KMS-11 (cell line): Measurements from ENCODE around the gene KCNMB1.

Source experiments
- H2AFZ ChIP-seq: fragments of 200-600 bp; sonication (generic); 2 replicates; pipeline ENCODE4 v1.6.1; 2016; ENCODE audit warnings: antibody characterized with exemption, mixed run types, low read depth
- H3K27ac ChIP-seq: fragments of 200-600 bp; sonication (generic); 2 replicates; pipeline ENCODE4 v1.6.1; 2016; ENCODE audit warnings: mild to moderate bottlenecking, mixed run types
- H3K27me3 ChIP-seq: fragments of 200-600 bp; sonication (generic); 2 replicates; pipeline ENCODE4 v1.6.1; 2017; ENCODE audit warnings: mild to moderate bottlenecking, low read depth, mixed run types, moderate library complexity; ENCODE audit not compliant: insufficient read depth
- H3K36me3 ChIP-seq: fragments of 200-600 bp; sonication (generic); 2 replicates; pipeline ENCODE4 v1.6.1; 2017; ENCODE audit warnings: mild to moderate bottlenecking, mixed run types; ENCODE audit not compliant: insufficient read depth
- H3K4me1 ChIP-seq: fragments of 200-600 bp; sonication (generic); 2 replicates; pipeline ENCODE4 v1.6.1; 2016; ENCODE audit warnings: mild to moderate bottlenecking, low read depth, mixed run types; ENCODE audit not compliant: poor library complexity, severe bottlenecking
- H3K4me2 ChIP-seq: fragments of 200-600 bp; sonication (generic); 2 replicates; pipeline ENCODE4 v1.7.0; 2016; ENCODE audit warnings: mild to moderate bottlenecking, mixed run types
- H3K4me3 ChIP-seq: fragments of 200-600 bp; sonication (generic); IDR thresholded peaks from 2 replicates; pipeline ENCODE4 v1.6.1; 2017; ENCODE audit warnings: low read depth, low read length, mixed read lengths; ENCODE audit not compliant: insufficient read depth
- H3K79me2 ChIP-seq: fragments of 200-600 bp; sonication (generic); 2 replicates; pipeline ENCODE4 v1.6.1; 2016; ENCODE audit warnings: low read depth, mixed run types; ENCODE audit not compliant: insufficient read depth
- H3K9ac ChIP-seq: fragments of 200-600 bp; sonication (generic); 2 replicates; pipeline ENCODE4 v1.6.1; 2016; ENCODE audit warnings: mild to moderate bottlenecking, mixed run types
- H4K20me1 ChIP-seq: fragments of 200-600 bp; sonication (generic); 2 replicates; pipeline ENCODE4 v1.6.1; 2016; ENCODE audit warnings: mild to moderate bottlenecking, mixed run types; ENCODE audit not compliant: insufficient read depth
- TF ChIP-seq, protein P1 (sequence below): fragments of 200-600 bp; sonication (generic); conservative IDR thresholded peaks from 2 replicates; pipeline ENCODE4 v1.6.1; 2017; ENCODE audit warnings: low read depth, mild to moderate bottlenecking, antibody characterized with exemption, low read length, moderate library complexity, mixed read lengths

KCNMB1 gene

DNA sequence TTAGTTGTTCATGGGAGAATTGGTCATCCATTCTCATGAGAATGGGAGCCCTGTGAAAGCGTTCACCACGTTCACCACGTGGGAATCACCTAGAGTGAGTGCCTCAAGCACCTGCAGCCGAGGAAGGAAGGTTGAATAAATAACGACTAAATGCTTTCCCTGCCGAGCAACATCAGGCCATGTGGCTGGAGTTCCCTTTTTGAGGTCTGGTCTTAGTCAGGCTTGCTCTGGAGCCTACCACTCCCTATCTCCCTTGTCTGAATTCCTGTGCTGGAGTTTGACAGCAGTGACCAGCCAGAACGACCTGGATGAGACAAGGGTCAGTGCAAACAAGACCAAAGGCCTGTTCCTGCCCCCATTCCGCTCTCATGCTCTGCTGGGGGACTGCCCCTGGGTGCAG, 28.5 kb downstream of the KCNMB1 start:
- Histone ChIP-seq H4K20me1 (no peaks in the 10 kb centered on the region), H2AFZ (no peak overlapping the region), H3K79me2 (no peaks in the 10 kb centered on the region), H3K4me3 (no peak overlapping the region), H3K27ac (no peak overlapping the region), H3K9ac (no peak overlapping the region), H3K4me2 (no peak overlapping the region), H3K27me3 (no peaks in the 10 kb centered on the region), H3K36me3 (no peaks in the 10 kb centered on the region), H3K4me1 (no peaks in the 10 kb centered on the region)
- TF ChIP-seq, protein P1, sequence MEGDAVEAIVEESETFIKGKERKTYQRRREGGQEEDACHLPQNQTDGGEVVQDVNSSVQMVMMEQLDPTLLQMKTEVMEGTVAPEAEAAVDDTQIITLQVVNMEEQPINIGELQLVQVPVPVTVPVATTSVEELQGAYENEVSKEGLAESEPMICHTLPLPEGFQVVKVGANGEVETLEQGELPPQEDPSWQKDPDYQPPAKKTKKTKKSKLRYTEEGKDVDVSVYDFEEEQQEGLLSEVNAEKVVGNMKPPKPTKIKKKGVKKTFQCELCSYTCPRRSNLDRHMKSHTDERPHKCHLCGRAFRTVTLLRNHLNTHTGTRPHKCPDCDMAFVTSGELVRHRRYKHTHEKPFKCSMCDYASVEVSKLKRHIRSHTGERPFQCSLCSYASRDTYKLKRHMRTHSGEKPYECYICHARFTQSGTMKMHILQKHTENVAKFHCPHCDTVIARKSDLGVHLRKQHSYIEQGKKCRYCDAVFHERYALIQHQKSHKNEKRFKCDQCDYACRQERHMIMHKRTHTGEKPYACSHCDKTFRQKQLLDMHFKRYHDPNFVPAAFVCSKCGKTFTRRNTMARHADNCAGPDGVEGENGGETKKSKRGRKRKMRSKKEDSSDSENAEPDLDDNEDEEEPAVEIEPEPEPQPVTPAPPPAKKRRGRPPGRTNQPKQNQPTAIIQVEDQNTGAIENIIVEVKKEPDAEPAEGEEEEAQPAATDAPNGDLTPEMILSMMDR = no peak

DNA sequence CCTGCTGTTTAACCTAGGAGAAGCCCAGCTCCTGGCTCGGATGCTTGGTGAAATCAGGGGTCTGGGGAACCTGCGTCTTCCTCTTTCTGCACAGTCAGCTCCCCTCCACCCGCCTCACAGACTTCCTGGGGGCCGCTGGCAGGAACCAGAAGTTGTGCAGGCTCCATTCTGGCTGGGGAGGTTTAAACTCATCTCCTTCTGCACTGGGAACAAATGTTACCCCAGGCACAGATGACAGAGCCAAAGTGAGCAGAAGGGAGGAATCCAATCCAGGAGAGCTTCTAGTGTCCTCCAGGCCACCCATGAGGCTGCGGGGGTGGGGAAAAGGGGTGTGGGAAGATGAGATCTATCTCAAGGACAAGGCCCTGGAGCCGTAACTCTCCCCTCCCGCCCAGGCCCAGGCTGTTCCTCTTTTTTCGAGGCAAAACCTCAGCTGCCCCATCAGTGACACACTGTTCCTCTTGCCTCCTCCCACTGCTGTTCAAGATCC, 31.2 kb downstream of the KCNMB1 start:
- H3K27me3 ChIP-seq = no peaks in the 10 kb centered on the region
- H3K4me1 ChIP-seq = no peaks in the 10 kb centered on the region
- no peak overlapping the region for H3K9ac ChIP-seq
- H4K20me1 ChIP-seq = no peaks in the 10 kb centered on the region
- H2AFZ ChIP-seq = no peak overlapping the region
- no peak overlapping the region for H3K4me2 ChIP-seq
- H3K4me3 ChIP-seq = no peak overlapping the region
- no peak overlapping the region for H3K27ac ChIP-seq
- TF ChIP-seq, protein P1 = no peak
- no peaks in the 10 kb centered on the region for H3K36me3 ChIP-seq
- no peaks in the 10 kb centered on the region for H3K79me2 ChIP-seq

DNA sequence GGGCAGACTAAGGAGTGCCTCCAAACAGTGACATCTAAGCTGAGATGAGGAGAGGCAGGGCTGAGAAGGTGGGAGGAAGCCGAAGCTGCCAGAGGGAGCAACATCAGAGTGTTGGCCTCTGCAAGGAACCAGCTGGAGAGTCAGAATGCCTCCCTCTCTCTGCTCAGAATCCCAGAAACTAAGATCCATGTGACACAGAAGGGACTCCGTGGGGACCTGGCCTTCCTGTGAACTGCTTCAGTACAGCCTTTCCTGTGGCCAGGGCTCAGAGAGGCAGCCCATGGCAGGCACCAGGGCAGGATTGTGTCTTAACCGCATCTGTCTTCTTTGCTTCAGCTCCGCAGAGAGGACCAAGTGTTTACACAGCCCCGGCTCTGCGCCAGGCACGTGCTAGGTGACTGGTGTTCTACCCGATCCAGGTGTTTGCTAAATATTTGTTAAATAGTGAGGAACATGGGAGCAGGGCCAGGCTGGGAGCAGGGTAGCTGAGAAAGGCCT, 33.5 kb downstream of the KCNMB1 start:
- Histone ChIP-seq H3K4me3 (no peak overlapping the region), H2AFZ (no peak overlapping the region), H3K4me1 (no peaks in the 10 kb centered on the region), H4K20me1 (no peaks in the 10 kb centered on the region), H3K4me2 (no peak overlapping the region), H3K36me3 (no peaks in the 10 kb centered on the region), H3K27me3 (no peaks in the 10 kb centered on the region), H3K9ac (no peak overlapping the region), H3K79me2 (no peaks in the 10 kb centered on the region), H3K27ac (no peak overlapping the region)
- TF ChIP-seq, protein P1 = no peak

DNA sequence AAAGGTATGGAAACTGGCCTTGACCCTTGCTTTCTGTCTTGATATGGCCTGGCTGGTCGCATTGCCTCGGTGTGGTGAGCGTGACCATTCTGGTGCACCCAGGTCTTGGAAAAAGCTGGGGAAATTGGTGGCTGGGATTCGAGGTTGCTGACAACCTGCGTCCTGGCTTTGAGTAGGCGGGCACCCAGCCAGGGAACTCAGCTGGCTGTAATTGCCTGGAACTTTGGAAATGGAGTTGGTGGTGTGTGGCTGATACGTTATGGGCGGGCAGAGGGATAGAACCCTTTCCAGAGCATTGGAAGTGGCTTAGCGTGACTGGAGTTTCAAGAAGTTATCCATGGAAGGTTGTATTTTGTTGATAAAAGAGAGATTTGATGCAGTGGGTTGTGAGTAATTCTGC, 35.2 kb downstream of the KCNMB1 start:
- TF ChIP-seq, protein P1 = no peak
- no peaks in the 10 kb centered on the region for H4K20me1 ChIP-seq
- H3K27ac ChIP-seq = no peak overlapping the region
- no peaks in the 10 kb centered on the region for H3K79me2 ChIP-seq
- no peaks in the 10 kb centered on the region for H3K4me1 ChIP-seq
- H3K27me3 ChIP-seq = no peaks in the 10 kb centered on the region
- no peak overlapping the region for H3K9ac ChIP-seq
- no peak overlapping the region for H2AFZ ChIP-seq
- H3K36me3 ChIP-seq = no peaks in the 10 kb centered on the region
- no peak overlapping the region for H3K4me2 ChIP-seq
- no peak overlapping the region for H3K4me3 ChIP-seq
